Stimulated activated CD8-positive, alpha-beta memory T cell treated with anti-CD3 and anti-CD28 coated beads, Interleukin-12 subunit alpha, Interleukin-12 subunit beta, amount 100 ng/mL, for 24 hours (primary cell): ENCODE data around the gene RNF157.

Experiments used
- DNase-seq: peaks from one replicate; pipeline ENCODE4 v3.0.0-alpha.2; 2020; ENCODE audit errors: extremely low read depth

Gene RNF157

DNA sequence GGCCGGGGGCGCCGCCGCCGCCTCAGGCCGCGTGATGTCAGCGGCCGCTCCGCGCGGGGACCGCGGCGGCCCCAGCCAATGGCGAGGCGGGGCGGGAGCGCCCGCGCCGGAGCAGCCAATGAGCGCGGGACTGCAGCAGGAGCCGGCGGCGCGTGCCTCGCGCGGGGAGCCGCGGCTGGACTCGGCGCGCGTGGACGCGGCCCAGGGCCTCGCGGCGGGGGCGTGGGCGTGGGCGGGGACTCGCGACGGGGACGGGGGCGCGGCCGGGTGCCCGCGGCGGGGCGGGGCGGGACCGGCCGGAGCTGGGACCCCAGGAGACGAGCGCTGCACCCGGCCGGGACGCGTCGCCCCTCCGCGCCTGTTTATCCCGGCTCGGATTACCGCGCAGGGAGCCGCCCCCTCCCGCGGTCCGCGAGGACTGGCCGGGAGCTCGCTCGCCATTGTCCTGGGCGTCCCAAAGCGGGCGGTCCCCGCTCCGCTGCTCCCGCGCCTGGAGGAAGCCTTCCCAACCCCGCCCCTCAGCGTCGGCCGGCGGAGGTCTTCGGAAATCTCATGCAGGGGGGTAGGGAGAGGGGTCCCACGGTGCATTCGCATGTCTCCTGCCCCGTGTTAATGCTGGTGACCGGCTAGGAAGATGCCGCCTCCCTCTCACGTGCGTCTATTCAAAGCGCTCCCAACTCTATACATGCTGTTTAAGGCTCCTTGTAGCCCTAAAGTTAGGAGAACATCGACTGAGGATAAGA is at the start of gene RNF157:
Gene RNF157, minus strand, starts transcription at position 33 of the 743 bp plus-strand sequence. CDS start 253 bp downstream, outside the sequence.
- no peak for DNase-seq

- DNase-seq, result no peak
Measured at GRCh38 chr17:76281573-76282371, 41.5 kb upstream of the RNF157 start.

DNA sequence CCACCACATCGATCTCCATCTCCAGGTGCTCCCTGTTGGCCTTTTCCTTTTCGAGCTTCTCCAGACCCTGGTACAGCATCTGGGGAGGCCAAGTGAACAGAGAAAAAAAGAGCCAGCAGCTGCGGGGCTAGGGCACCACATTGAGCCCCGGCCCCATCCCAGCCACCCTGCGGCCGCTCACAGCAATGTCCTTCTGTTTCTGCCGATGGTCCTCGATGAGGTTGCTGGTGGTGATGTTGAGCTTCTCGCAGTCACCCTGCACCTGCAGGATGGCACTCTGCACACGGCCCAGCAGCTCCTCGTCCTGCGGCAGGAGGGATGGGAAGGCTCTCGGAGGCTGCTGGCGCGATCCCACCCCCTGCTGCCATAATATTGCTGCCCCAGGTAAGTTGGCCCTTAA is 40.4 kb upstream of the RNF157 start:
- DNase-seq, result no peak

GRCh38 chr17:76279742-76280287 is 39.5 kb upstream of the RNF157 start:
- DNase-seq, result no peak

- peak; percentile 49 for DNase-seq
Measured at GRCh38 chr17:76278952-76279741, 38.9 kb upstream of the RNF157 start.

DNA sequence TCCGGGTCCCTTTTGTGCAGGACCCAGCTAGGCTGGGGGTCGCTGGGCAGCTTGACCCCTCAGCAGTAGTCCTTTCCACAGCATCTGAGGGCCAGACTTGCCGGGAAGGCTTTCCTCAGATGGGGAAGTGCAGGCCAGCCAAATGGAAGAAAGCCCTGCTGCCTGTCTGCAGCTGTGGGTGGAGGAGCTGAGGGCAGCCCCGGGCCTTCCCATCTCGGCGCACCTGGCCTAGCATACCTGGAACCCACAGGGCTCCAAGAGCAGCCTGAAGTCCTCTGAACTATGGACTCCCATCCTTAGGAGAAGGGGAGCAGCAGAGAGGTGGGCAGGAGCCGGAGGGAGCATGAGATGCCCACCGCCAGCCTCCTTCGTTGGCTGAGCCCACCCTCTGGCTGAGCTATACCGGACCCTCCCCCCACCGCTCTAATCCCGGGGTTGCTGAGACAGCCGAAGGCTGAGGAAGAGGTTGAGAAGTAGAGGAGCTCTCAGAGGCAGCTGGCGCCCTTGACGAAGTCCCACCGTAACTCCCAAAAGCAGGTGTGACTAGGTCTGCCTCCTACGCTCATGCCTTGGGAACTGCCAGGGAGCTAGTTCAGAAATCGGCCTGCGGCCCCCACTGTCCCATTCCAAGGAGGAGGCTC is 38.1 kb upstream of the RNF157 start:
- no peak for DNase-seq

- DNase-seq, result no peak
Measured at GRCh38 chr17:76277300-76278267, 37.3 kb upstream of the RNF157 start.

GRCh38 chr17:76276461-76277299 is 36.4 kb upstream of the RNF157 start:
- DNase-seq, result no peak

GRCh38 chr17:76276069-76276431 is 35.8 kb upstream of the RNF157 start:
- no peak for DNase-seq

- DNase-seq, result no peak
Measured at GRCh38 chr17:76275382-76276068, 35.2 kb upstream of the RNF157 start.

DNA sequence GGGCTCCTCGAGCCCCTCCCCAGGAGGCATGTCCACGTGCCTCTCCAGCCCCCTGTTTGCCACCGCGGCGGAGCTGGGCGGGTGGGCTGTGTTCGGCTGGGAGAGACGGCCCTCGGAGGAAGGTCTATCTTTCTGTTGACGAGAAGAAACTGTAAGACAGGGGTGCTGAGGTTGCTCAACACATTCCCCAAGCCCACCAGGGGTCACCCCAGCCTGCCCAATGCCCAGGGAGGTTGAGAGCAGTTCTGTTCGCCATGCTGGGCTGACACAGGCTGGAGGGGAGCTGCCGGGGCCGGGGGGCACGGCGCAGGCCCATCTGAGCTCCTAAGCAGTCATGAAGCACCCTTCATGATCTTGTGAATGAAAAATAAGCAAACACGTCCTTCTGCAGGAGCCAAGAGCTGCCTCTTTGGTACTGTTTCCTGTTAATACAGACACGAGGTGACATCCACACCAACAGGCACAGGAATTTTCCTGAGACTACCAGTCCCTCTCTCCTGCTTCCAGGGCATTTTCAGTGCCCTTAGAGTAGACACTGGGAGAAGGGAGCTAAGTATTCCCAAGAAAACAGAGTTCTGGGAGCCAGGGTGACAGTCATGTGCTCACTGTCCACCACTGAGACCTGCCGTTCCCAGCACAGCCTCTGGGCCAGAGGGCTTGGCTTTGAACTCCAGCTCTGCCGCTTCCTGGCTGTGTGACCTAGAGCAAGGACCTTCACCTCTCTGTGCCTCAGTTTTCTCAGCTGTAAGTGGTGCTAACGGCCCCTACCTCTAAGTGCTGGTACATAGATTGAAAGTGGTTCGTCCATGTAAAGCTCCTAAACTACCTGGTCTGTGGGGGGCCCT is 34.0 kb upstream of the RNF157 start:
- DNase-seq, result no peak

DNA sequence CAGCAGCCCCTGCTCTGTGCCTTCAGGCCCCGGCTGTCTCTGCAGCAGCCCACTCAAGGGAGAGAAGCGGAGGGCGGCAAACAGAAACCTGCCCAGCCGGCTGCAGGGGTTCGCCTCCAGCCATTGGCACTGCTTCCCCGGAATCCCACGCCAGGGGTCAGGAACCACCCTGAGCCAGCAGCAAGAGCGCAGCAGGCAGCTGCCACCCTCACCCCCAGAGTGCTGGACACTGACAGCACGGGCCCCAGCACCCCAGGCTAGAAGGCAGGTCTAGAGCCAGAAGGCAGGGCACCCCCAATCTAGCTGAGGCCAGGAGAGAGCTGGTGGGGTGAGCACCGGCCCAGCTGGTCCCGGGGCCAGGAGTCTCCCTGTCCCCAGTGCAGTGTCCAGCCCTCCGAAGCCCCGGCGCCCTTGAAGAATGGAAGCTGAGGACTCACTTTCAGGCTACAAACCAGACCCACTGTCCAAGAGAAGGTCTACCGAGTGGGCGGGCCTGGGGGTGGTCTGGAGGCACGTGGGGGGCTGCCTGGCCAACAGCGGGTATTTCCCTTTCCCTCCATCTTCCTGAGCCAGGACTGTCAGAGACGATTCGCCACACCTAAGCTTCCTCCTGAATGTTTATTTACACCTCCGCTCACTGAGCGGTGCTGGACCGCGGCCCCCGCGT is 33.3 kb upstream of the RNF157 start:
- no peak for DNase-seq

GRCh38 chr17:76272541-76273444 is 32.5 kb upstream of the RNF157 start:
- no peak for DNase-seq

DNA sequence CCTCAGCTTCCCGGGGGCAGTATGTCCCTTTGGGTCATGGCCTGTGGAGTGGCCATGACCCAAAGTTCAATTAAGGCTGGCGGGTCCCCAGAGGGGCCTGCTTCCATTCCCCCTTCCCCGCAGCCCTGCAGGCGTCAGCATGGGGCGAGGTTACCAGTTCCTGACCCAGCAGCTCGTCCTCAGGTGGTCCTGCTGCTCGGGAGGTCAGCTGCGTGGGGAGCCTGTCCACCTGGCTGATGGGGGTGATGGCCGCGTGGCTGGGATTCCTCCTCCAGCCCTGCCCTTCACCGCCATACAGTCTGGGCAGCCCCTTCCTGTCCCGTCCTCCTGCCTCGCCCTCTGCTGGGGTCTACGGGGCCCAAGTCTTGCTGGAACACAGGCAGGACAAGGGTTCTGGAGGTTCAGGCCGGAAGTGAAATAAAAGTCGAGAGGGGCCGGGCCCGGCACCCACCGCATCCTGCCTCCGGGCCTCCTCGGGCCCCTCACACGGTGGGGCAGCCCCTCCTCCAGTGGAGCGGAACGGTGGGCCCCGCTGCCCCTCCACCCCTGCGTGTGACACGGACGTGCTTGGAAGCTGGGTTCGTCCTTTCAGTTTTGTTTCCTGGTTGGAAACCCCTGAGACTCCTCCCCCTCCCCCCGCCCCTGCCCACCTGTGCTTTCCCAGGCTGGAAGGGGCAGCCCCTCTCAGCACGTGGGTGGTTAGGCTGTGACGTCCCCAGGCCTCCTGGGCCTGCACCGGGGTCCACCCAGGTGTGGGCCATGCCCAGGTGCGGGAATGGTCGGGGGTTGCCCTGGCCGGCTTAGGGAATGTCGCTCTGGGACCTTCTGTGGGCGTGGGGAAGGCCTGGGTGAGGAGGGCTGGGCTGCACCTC is 31.6 kb upstream of the RNF157 start:
- peak; percentile 82 for DNase-seq
